ENCODE results near the gene RPS6KA5. TPM values are rescaled to one million over a fixed set of nuclear protein-coding genes. Genes with fewer than 3 reads are reported as not detected.

RPS6KA5 gene
- polyA plus RNA-seq, 2 of the 4 experiments (the other 2 are of a cell fraction), result 2.2 to 4.1 TPM

DNA sequence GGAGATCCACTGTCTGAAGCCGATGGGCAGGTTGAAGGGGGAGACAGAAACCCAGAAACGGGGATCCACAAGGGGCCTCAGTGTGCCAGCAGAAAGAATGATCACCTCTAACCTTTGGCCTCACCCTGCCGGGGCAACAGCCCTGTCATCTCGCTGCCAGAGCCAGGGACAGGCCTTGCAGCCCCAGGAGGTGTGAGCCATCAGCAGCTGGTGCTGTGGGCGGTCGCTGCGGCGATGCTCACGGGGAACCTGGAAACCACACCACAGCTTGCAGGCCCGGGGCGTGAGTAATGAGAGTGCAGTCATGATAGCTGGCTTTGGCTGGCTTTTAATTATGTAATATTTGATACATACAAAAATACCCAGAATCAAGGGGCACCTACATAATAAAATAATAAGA, 239.5 kb downstream of the RPS6KA5 start:
- Histone ChIP-seq H3K27ac (no peak overlapping the region), H3K9me3 (no peaks in the 10 kb centered on the region), H3K4me1 (no peaks in the 10 kb centered on the region), H3K4me2 (no peak overlapping the region), H3K4me3 (no peak overlapping the region)
- ChIA-PET POLR2A (interaction anchor here (0.5 kb wide), 1 partner anchor 423 kb away, joined by 3 read pairs; no protein-coding TSS in a partner anchor), CTCF (interaction anchor here (0.6 to 1.1 kb wide), 3 partner anchors 9 to 346 kb away, joined by 3 read pairs; no protein-coding TSS in a partner anchor)
- ATAC-seq (no peak), FAIRE-seq (no peak), DNase-seq (ENCODE audit: low read depth in 1 of 2, low spot score in 1 of 2) (no peak)
- TF ChIP-seq RFX5 (IDR thresholded peaks at IDR 0.05) (no peak), NR3C1 (IDR thresholded peaks at IDR 0.05) (no peak), RNF2 (IDR thresholded peaks at IDR 0.05; ENCODE audit: borderline replicate concordance, low read depth) (no peak), SMC3 (IDR thresholded peaks at IDR 0.05) (no peak), CHD4 (IDR thresholded peaks at IDR 0.05; ENCODE audit: borderline replicate concordance) (no peak), RCOR1 (IDR thresholded peaks at IDR 0.05; ENCODE audit: low read depth, low read length) (no peak), HEYL (CRISPR knock-in tag; IDR thresholded peaks at IDR 0.05) (no peak), ZFP36 (IDR thresholded peaks at IDR 0.05; ENCODE audit: borderline replicate concordance, partially characterized antibody) (no peak), SREBF2 (IDR thresholded peaks at IDR 0.05) (no peak), PHF8 (IDR thresholded peaks at IDR 0.05; ENCODE audit: borderline replicate concordance, low read depth) (no peak)
- TF ChIP-seq, protein P1, sequence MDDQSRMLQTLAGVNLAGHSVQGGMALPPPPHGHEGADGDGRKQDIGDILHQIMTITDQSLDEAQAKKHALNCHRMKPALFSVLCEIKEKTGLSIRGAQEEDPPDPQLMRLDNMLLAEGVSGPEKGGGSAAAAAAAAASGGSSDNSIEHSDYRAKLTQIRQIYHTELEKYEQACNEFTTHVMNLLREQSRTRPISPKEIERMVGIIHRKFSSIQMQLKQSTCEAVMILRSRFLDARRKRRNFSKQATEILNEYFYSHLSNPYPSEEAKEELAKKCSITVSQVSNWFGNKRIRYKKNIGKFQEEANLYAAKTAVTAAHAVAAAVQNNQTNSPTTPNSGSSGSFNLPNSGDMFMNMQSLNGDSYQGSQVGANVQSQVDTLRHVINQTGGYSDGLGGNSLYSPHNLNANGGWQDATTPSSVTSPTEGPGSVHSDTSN (IDR thresholded peaks at IDR 0.05), result no peak
- TF ChIP-seq, protein P2, sequence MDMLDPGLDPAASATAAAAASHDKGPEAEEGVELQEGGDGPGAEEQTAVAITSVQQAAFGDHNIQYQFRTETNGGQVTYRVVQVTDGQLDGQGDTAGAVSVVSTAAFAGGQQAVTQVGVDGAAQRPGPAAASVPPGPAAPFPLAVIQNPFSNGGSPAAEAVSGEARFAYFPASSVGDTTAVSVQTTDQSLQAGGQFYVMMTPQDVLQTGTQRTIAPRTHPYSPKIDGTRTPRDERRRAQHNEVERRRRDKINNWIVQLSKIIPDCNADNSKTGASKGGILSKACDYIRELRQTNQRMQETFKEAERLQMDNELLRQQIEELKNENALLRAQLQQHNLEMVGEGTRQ (IDR thresholded peaks at IDR 0.05), result no peak
- 57% methylated on average over 11 of the region's 11 CpGs for WGBS (ENCODE audit: missing lambda C conversion rate)

DNA sequence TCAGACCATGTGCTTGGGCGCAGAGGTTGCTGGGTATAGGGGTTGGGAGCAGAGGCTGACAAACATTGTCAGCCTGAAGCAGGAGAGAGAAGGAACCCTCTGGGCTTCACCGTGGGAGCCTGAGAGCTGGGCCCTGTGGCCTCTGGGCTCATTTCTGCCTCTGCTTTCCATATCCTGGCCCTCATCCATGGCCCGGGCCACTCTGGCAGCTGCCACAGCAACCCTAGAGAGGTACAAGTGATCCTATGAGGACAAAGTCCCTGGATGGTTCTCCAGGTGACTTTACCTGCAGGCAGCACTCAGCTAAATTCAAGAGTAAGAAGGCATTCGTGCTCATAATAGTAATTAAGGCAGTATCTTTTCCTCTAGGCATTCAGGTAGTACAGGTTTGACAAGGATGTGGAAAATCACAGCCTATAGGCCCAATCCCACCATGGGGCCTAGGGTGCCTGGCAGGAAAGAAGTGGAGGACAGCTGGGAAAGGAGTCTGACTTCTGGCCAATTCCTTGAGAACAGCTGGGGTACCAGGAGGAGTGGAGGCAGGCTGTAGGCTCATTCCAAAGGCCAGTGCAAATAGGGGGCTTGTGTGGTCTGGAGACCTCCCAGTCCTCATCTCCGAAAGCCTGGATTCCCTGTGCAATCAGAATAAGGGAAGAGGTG, 240.6 kb downstream of the RPS6KA5 start:
- FAIRE-seq (no peak), ATAC-seq (no peak), DNase-seq (ENCODE audit: low read depth in 1 of 2, low spot score in 1 of 2) (no peak)
- H3K4me1 ChIP-seq, result 0 out of 3 replicates have a peak, but pooled peaks cover 3% of the 10 kb centered on the region
- H3K27ac ChIP-seq, result no peak overlapping the region
- ChIA-PET POLR2A (no interaction called here), CTCF (interaction anchor here (1.0 kb wide), 1 partner anchor 8 kb away, joined by 3 read pairs; no protein-coding TSS in a partner anchor)
- no peak overlapping the region for H3K4me3 ChIP-seq
- WGBS (ENCODE audit: missing lambda C conversion rate), result 80% methylated on average over 5 of the region's 5 CpGs
- H3K9me3 ChIP-seq, result no peaks in the 10 kb centered on the region
- TF ChIP-seq POLR2AphosphoS2 (conservative IDR thresholded peaks at IDR 0.05; ENCODE audit: low read length) (no peak), ESRRA (IDR thresholded peaks at IDR 0.05; ENCODE audit: borderline replicate concordance, low read length) (no peak), JUN (IDR thresholded peaks at IDR 0.05) (no peak), CEBPB (IDR thresholded peaks at IDR 0.05) (no peak), CHD4 (IDR thresholded peaks at IDR 0.05; ENCODE audit: borderline replicate concordance) (no peak), RFX5 (IDR thresholded peaks at IDR 0.05) (no peak), RNF2 (IDR thresholded peaks at IDR 0.05; ENCODE audit: borderline replicate concordance, low read depth) (no peak), BHLHE40 (IDR thresholded peaks at IDR 0.05; ENCODE audit: low read depth, low read length) (no peak)
- TF ChIP-seq, protein P2 (IDR thresholded peaks at IDR 0.05), result no peak
- TF ChIP-seq, protein P3, sequence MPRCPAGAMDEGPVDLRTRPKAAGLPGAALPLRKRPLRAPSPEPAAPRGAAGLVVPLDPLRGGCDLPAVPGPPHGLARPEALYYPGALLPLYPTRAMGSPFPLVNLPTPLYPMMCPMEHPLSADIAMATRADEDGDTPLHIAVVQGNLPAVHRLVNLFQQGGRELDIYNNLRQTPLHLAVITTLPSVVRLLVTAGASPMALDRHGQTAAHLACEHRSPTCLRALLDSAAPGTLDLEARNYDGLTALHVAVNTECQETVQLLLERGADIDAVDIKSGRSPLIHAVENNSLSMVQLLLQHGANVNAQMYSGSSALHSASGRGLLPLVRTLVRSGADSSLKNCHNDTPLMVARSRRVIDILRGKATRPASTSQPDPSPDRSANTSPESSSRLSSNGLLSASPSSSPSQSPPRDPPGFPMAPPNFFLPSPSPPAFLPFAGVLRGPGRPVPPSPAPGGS (IDR thresholded peaks at IDR 0.05), result no peak
- TF ChIP-seq, protein P4, sequence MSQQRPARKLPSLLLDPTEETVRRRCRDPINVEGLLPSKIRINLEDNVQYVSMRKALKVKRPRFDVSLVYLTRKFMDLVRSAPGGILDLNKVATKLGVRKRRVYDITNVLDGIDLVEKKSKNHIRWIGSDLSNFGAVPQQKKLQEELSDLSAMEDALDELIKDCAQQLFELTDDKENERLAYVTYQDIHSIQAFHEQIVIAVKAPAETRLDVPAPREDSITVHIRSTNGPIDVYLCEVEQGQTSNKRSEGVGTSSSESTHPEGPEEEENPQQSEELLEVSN (IDR thresholded peaks at IDR 0.05; ENCODE audit: borderline replicate concordance, low read depth), result no peak
- no peak overlapping the region for H3K4me2 ChIP-seq
